Epithelial cell of esophagus (primary cell): ENCODE data around the gene BSPRY.
A peak's percentile ranks its signal among the peaks of the same experiment; 100 is the strongest.

ENCODE experiments used
- DNase-seq: peaks from one replicate; pipeline ENCODE4 v3.0.0; 2010; ENCODE audit warnings: low read depth
- H3K4me3 ChIP-seq: 2 replicates; pipeline ENCODE4 v1.5.1; 2011; ENCODE audit warnings: mild to moderate bottlenecking, low read length, control low read depth
- TF ChIP-seq, protein P1 (sequence below): IDR thresholded peaks from 2 replicates; pipeline ENCODE4 v1.5.1; 2011; ENCODE audit warnings: low read depth, mild to moderate bottlenecking, low read length, control low read depth, inconsistent platforms; ENCODE audit not compliant: insufficient read depth; ENCODE audit errors: missing control alignments

The BSPRY gene

DNA sequence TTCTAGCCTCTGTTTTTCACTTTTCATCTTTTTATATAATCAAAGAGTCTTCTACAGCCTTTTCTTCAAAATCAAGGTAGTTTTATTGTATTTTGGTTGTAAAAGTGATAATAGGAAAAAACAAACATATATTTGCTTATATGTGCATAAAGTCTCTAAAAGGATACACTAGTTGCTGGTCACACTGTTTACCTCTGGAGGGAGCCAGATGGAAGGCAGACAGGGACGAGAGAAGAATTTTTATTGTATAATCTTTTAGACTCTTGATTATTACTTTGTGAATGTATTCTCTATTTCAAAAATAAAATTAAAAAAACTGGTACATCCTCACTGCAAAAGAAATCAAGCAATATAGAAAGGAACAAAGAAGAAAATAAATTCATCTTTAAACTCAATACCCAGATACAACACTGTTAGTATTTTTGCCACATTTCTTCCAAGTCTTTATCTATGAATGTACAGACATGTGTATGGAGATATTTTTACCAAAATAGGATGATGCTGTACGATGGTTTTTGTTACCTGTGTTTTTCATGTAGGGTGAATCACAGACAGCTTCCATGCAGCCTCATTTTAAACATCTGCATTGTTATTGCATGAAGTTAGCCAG, 40.0 kb upstream of the BSPRY start:
- TF ChIP-seq, protein P1, sequence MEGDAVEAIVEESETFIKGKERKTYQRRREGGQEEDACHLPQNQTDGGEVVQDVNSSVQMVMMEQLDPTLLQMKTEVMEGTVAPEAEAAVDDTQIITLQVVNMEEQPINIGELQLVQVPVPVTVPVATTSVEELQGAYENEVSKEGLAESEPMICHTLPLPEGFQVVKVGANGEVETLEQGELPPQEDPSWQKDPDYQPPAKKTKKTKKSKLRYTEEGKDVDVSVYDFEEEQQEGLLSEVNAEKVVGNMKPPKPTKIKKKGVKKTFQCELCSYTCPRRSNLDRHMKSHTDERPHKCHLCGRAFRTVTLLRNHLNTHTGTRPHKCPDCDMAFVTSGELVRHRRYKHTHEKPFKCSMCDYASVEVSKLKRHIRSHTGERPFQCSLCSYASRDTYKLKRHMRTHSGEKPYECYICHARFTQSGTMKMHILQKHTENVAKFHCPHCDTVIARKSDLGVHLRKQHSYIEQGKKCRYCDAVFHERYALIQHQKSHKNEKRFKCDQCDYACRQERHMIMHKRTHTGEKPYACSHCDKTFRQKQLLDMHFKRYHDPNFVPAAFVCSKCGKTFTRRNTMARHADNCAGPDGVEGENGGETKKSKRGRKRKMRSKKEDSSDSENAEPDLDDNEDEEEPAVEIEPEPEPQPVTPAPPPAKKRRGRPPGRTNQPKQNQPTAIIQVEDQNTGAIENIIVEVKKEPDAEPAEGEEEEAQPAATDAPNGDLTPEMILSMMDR = peak; percentile 90
- DNase-seq = peak; percentile 60
- no peak overlapping the region for H3K4me3 ChIP-seq

DNA sequence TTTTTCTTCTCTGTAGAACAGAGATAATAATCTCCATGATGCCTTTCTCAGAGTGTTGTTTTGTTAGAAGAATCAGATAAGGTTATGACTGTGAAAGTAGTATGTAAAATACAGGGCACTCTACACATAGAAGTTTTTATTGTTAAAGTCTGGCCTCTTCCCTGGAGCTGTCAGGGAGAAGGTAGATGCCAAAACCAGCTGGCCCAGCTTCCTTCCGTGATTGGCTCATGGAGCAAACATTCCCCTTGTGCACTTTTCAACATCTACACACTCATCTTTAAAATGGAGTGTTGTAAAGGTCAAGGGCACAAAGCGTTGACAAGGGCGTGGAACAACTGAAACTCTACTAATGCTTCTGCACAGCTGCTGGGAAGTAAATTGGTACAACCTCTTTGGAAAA, 38.8 kb upstream of the BSPRY start:
- no peak for DNase-seq
- TF ChIP-seq, protein P1 = no peak
- H3K4me3 ChIP-seq = no peak overlapping the region

DNA sequence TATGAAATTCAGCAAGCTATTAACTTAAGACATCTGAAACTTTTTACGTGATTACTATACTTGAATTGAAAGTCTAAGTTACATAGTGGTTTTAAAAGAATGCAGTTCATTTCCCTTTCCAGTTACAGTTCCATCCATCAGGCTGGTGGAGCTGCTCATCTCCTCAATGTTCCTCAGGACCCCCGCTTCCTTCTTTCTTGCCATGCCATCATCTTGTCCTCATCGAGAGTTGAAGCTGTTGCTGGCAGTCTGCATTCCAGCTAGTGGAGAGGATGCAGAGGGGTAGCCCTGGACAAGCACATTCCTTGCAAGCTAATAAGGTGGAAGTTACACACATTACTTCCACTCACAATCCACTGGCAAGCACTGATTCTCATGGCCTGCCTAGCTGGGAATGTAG, 37.4 kb upstream of the BSPRY start:
- no peak for DNase-seq
- H3K4me3 ChIP-seq = no peak overlapping the region
- TF ChIP-seq, protein P1 = no peak

DNA sequence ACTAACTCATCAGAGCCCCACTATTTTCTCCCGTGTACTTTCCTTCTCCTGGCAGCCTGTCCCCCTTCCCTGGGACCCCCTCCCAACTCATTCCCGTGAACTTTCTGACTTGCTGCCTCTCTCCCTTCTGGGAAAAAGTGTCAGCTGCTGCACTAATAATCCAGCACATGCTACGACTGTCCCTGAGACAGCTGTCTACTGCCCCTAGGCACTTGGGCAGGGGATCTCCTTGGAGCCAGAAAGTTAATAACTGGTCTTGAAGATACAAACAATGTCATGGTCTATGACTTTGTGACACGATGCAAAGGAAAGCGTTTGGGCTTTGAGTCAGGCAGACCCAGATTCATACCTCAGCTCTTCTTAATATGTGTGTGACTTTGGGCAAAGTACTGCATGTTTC, 36.1 kb upstream of the BSPRY start:
- DNase-seq = no peak
- TF ChIP-seq, protein P1 = no peak

DNA sequence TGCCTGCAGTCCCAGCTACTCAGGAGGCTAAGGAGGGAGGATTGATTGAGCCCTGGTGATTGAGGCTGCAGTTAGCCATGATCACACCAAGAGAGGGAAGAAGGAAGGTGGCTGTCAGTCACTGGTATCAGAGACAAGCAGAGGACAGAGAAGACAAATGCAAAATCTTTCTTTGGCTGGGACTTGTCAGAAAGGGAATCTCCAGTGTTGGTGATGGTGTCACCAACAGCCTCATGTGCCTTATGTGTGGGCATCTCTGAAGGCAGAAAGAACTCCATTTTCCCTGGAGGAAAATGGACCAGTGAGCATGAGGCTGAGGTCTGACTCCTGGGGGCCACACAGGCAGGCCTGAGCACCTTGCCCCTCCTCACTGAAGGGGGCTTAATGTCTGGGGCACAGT, 34.1 kb upstream of the BSPRY start:
- no peak for DNase-seq
- TF ChIP-seq, protein P1 = no peak
- no peak overlapping the region for H3K4me3 ChIP-seq

More for the DNA sequence above, 36.1 kb upstream of the BSPRY start:
- H3K4me3 ChIP-seq = no peak overlapping the region

DNA sequence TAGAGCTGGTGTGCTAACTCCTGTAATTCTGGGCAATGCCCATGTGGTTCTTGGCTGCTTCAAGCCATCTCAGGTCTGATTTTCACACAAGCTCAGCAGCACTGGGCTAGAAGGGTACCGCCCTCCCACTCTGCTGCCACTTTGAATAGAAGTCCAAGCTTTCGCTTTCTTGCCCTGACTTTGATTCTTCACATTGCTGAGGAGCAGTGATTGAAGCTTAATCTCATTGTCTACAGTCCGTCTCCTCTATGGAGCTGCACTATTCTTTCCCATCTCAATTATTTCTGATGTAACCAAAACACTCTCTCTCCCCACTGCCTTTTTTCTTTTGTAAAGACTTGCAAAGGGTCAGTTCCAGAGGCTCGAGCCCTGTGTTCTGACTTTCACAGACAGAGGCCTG, 33.3 kb upstream of the BSPRY start:
- TF ChIP-seq, protein P1 = no peak
- no peak for DNase-seq
- H3K4me3 ChIP-seq = no peak overlapping the region

DNA sequence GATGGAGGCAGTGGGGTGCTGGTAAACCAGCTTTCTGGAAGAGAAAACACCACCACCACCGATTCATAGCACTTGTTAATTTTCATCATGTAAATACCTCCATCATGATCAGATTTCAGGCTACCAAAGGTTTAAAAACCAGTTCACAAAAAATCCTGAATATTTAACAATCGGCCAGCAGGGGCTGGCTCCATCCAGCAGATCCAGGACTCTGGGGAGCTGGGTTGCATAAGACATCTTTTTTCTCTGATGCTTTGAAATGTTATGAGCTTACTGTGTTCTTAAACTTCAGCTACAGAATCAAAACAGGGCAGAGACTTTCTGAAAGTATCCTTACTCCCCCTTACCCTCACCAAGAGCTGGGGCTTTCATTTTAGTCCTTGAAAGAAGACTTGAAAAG, 31.6 kb upstream of the BSPRY start:
- H3K4me3 ChIP-seq = no peak overlapping the region
- DNase-seq = no peak
- TF ChIP-seq, protein P1 = no peak
